Measurements from ENCODE around the gene LAMA5. TPM values are rescaled to one million over a fixed set of nuclear protein-coding genes. Genes with fewer than 3 reads are reported as not detected.

The LAMA5 gene
- total RNA-seq, 1 experiment from 2014 or later: 321 TPM

DNA sequence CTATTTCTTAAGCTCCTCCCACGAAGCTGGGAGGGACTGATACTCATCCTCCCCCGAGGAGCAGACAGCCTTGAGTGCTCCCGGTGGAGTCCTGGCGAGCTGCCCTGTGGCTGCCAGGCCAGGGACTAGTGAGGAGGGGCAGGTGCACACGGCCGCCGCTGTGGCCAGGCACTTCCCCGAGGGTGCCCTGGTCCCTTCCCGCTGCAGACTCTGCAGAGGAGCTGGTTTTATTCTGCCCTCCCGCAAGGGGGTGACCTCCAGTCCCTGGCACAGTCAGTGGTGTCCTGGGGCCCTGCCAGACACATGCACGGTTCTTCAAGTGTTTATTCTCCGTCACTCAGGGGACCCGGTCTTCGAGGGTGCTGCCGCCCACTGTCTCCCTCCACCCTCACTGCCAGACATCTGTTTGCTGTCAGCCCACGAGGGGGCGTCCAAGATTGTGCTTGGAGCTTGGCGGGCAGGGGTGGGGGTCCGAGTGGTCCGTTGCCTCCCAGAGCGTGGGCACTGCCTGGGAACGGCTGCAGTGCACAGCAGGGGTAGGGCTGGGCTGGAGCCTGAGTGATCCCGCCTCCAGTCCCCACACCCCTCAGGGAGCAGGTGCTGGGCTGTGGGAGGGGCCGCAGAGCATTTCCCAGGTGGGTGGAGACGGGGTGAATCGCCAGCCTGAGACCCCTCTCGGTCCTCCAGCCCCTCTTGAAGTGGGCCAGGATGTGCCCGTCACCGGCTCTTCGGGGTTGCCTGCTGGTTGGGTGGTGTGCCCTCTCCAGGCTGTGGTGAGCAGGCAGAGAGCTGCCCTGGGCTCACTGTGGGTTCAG, 43.0 kb upstream of the LAMA5 start:
- Histone ChIP-seq H3K27ac (ENCODE audit: low read depth, low read length) (peak overlapping the region; percentile 30; the same call in 1 of the 2 replicates), H3K27me3 (ENCODE audit: insufficient read depth, low read length) (no peaks in the 10 kb centered on the region), H2AFZ (ENCODE audit: low read depth, low read length, poor library complexity, severe bottlenecking) (peak overlapping the region; percentile 81), H3K79me2 (ENCODE audit: insufficient read depth, low read length) (peaks cover 16% of the 10 kb centered on the region), H3K9me2 (ENCODE audit: insufficient read depth) (no peaks in the 10 kb centered on the region), H3K4me3 (replicated peaks in 1 of 2; ENCODE audit: low read depth in 1 of 2, low read length in 2 of 2) (peak overlapping the region; percentile 7 to 41; a peak in 3 of 4 replicates), H3K4me2 (ENCODE audit: low read length) (peak overlapping the region; percentile 79), H4K20me1 (ENCODE audit: insufficient read depth) (no peaks in the 10 kb centered on the region), H3K36me3 (ENCODE audit: control insufficient read depth in 1 of 2, insufficient read depth in 2 of 2, low read length in 2 of 2) (no peaks in the 10 kb centered on the region), H3K9me3 (ENCODE audit: control insufficient read depth in 1 of 2, insufficient read depth in 1 of 2, low read depth in 1 of 2, low read length in 2 of 2) (no peaks in the 10 kb centered on the region), H3K9ac (ENCODE audit: low read length) (no peak overlapping the region), H3K4me1 (ENCODE audit: control insufficient read depth in 1 of 2, insufficient read depth in 2 of 2, low read length in 2 of 2) (peaks cover 29 to 40% of the 10 kb centered on the region in 2 experiments)
- CTCF ChIA-PET: interaction anchor here (0.7 to 2.7 kb wide), 15 partner anchors 9 to 381 kb away, joined by 3 to 20 read pairs (median 3); partner anchors contain the start of genes ADRM1 and RPS21
- TF ChIP-seq SIN3A (IDR thresholded peaks at IDR 0.05; ENCODE audit: low read depth) (no peak), EZH2phosphoT487 (IDR thresholded peaks at IDR 0.05; ENCODE audit: borderline replicate concordance) (no peak), CTCF (IDR thresholded peaks at IDR 0.05 in 2 of 3, conservative IDR thresholded peaks at IDR 0.05 in 1 of 3; ENCODE audit: borderline replicate concordance in 1 of 3, insufficient read depth in 1 of 3, low read depth in 2 of 3, low read length in 2 of 3) (peak; percentile 78 to 95 (median 79)), RAD21 (IDR thresholded peaks at IDR 0.05; ENCODE audit: low read depth) (peak; percentile 94)
- DNase-seq (ENCODE audit: low read depth, low spot score) (no peak), ATAC-seq (peak; percentile 28)
- RAD21 ChIA-PET (ENCODE audit: low non-redundant PET in 1 of 2, low total read pairs in 2 of 2, uncharacterized antibody in 2 of 2, unreplicated experiment in 2 of 2): interaction anchor here (0.6 to 1.8 kb wide), 4 partner anchors 17 to 207 kb away, joined by 3 to 6 read pairs (median 4); partner anchors contain the start of genes ADRM1 (in 1 of the 2) and RBBP8NL (in 1 of the 2)
- BruUV-seq (replicated peaks): no TSS peak
- POLR2A ChIA-PET: interaction anchor here (1.0 kb wide), 1 partner anchor 23 kb away, joined by 6 read pairs; the partner anchor contains the start of gene RPS21
- intact Hi-C loops (cut with micrococcal nuclease): loop anchor here (1.0 to 2.0 kb wide), 2 partner anchors 87 to 207 kb away; no protein-coding TSS in a partner anchor
